BLaER1 treated with 17β-estradiol and CSF1 and Interleukin-3, amounts not matched to agents 10 nM and 100 nM (cell line): Measurements from ENCODE around the gene TK2.
"Not testable (repeated sequence)": the region's sequence is repeated elsewhere in the genome, so short reads cannot be mapped to it uniquely, and the experiment has no call there.

Experiments
- H3K27ac ChIP-seq, 11 experiments: shearing (Covaris generic); formaldehyde crosslinking; 2 replicates each; pipeline ENCODE4 v1.8.1; 2022
- H3K27me3 ChIP-seq, 11 experiments: shearing (Covaris generic); formaldehyde crosslinking; 2 replicates each; pipeline ENCODE4 v1.8.1; 2022
- H3K36me3 ChIP-seq, 11 experiments: shearing (Covaris generic); formaldehyde crosslinking; 2 replicates each; pipeline ENCODE4 v1.8.1; 2022
- H3K4me1 ChIP-seq, 10 experiments: shearing (Covaris generic); formaldehyde crosslinking; 2 replicates each; pipeline ENCODE4 v1.8.1; 2022
- H3K4me2 ChIP-seq, 11 experiments: shearing (Covaris generic); formaldehyde crosslinking; 2 replicates each; pipeline ENCODE4 v1.8.1; 2022
- H3K4me3 ChIP-seq, 10 experiments: shearing (Covaris generic); formaldehyde crosslinking; 2 replicates each; pipeline ENCODE4 v1.8.1; 2022
- H3K9ac ChIP-seq, 11 experiments: shearing (Covaris generic); formaldehyde crosslinking; 2 replicates each; pipeline ENCODE4 v1.8.1; 2022
- H3K9me3 ChIP-seq, 11 experiments: shearing (Covaris generic); formaldehyde crosslinking; replicated peaks in 1 of 11; 2 replicates each; pipeline ENCODE4 v1.8.1; 2022
- H4K20me1 ChIP-seq, 11 experiments: shearing (Covaris generic); formaldehyde crosslinking; 2 replicates each; pipeline ENCODE4 v1.8.1; 2022
- Cebpa-rat ChIP-seq, 11 experiments: shearing (Covaris generic); IDR thresholded peaks; 2 replicates each; pipeline ENCODE4 v1.8.1; 2022

The TK2 gene

GRCh38 chr16:66517586-66518263 is 32.2 kb downstream of the TK2 start:
- H3K36me3 ChIP-seq = peaks cover 0 to 11% (median 0%) of the 10 kb centered on the region in 11 experiments; a peak in 2 of 22 replicates
- peak overlapping the region; percentile 27 to 72 (median 56); a peak in 17 of 20 replicates for H3K4me3 ChIP-seq
- H3K4me1 ChIP-seq = peaks cover 78 to 97% (median 91%) of the 10 kb centered on the region in 10 experiments
- peak overlapping the region; percentile 87 to 99 (median 97) for H3K4me2 ChIP-seq
- no peak for TF ChIP-seq Cebpa-rat (IDR thresholded peaks at IDR 0.05)
- H3K27me3 ChIP-seq = no peaks in the 10 kb centered on the region
- H3K9ac ChIP-seq = peak overlapping the region; percentile 87 to 98 (median 95)
- no peaks in the 10 kb centered on the region for H3K9me3 ChIP-seq
- H4K20me1 ChIP-seq = no peaks in the 10 kb centered on the region
- peak overlapping the region; percentile 92 to 100 (median 99) for H3K27ac ChIP-seq

- peaks cover 0 to 18% (median 0%) of the 10 kb centered on the region in 11 experiments; a peak in 2 of 22 replicates for H3K36me3 ChIP-seq
- H3K9me3 ChIP-seq = no peaks in the 10 kb centered on the region
- peak overlapping the region; percentile 87 to 98 (median 95) for H3K9ac ChIP-seq
- peak overlapping the region; percentile 92 to 100 (median 99) for H3K27ac ChIP-seq
- H3K4me3 ChIP-seq = peak overlapping the region; percentile 27 to 72 (median 56); a peak in 18 of 20 replicates
- TF ChIP-seq Cebpa-rat (IDR thresholded peaks at IDR 0.05) = peak in 3 of 11 experiments; percentile 9 to 30 (median 23); a peak in 1 of 22 replicates
- H3K4me2 ChIP-seq = peak overlapping the region; percentile 87 to 99 (median 97)
- H4K20me1 ChIP-seq = no peaks in the 10 kb centered on the region
- H3K27me3 ChIP-seq = no peaks in the 10 kb centered on the region
- H3K4me1 ChIP-seq = peaks cover 78 to 97% (median 91%) of the 10 kb centered on the region in 10 experiments
These were observed 32.9 kb downstream of the TK2 start for GRCh38 chr16:66516808-66517585.

- no peaks in the 10 kb centered on the region for H3K27me3 ChIP-seq
- peak overlapping the region; percentile 68 to 98 (median 94) for H3K4me2 ChIP-seq
- peak overlapping the region in 7 of 10 experiments; percentile 27 to 49 (median 35); a peak in 8 of 20 replicates for H3K4me3 ChIP-seq
- H3K4me1 ChIP-seq = peaks cover 78 to 97% (median 91%) of the 10 kb centered on the region in 10 experiments
- no peak for TF ChIP-seq Cebpa-rat (IDR thresholded peaks at IDR 0.05)
- no peaks in the 10 kb centered on the region for H3K9me3 ChIP-seq
- H4K20me1 ChIP-seq = no peaks in the 10 kb centered on the region
- peak overlapping the region; percentile 70 to 100 (median 99) for H3K27ac ChIP-seq
- H3K9ac ChIP-seq = peak overlapping the region; percentile 65 to 98 (median 95)
- H3K36me3 ChIP-seq = peaks cover 0 to 21% (median 0%) of the 10 kb centered on the region in 11 experiments; a peak in 7 of 22 replicates
These were observed 33.5 kb downstream of the TK2 start for GRCh38 chr16:66516509-66516807.

- no peak for TF ChIP-seq Cebpa-rat (IDR thresholded peaks at IDR 0.05)
- H3K27ac ChIP-seq = peak overlapping the region; percentile 70 to 100 (median 99)
- H3K27me3 ChIP-seq = no peaks in the 10 kb centered on the region
- H4K20me1 ChIP-seq = no peaks in the 10 kb centered on the region
- peak overlapping the region; percentile 72 to 98 (median 95) for H3K9ac ChIP-seq
- H3K9me3 ChIP-seq = no peaks in the 10 kb centered on the region
- peaks cover 0 to 27% (median 0%) of the 10 kb centered on the region in 11 experiments; a peak in 8 of 22 replicates for H3K36me3 ChIP-seq
- peak overlapping the region; percentile 68 to 98 (median 94) for H3K4me2 ChIP-seq
- peak overlapping the region in 7 of 10 experiments; percentile 27 to 49 (median 35); a peak in 8 of 20 replicates for H3K4me3 ChIP-seq
- peaks cover 77 to 97% (median 90%) of the 10 kb centered on the region in 10 experiments for H3K4me1 ChIP-seq
These were observed 34.1 kb downstream of the TK2 start for GRCh38 chr16:66515596-66516508.

GRCh38 chr16:66514980-66515595 is 34.8 kb downstream of the TK2 start:
- Histone ChIP-seq H3K27ac (peak overlapping the region; percentile 68 to 100 (median 99)), H3K36me3 (peaks cover 0 to 33% (median 0%) of the 10 kb centered on the region in 11 experiments; a peak in 9 of 22 replicates), H3K4me2 (peak overlapping the region; percentile 68 to 98 (median 94)), H3K4me1 (peaks cover 71 to 95% (median 86%) of the 10 kb centered on the region in 10 experiments), H3K9ac (peak overlapping the region; percentile 72 to 98 (median 95))
- H3K4me3 ChIP-seq, H3K27me3 ChIP-seq, H4K20me1 ChIP-seq, H3K9me3 ChIP-seq: not testable (repeated sequence)

- peaks cover 0 to 40% (median 0%) of the 10 kb centered on the region in 11 experiments; a peak in 9 of 22 replicates for H3K36me3 ChIP-seq
- H3K4me2 ChIP-seq = peak overlapping the region in 2 of 11 experiments; percentile 77 to 97; a peak in 3 of 22 replicates
- H3K9me3 ChIP-seq, H3K27me3 ChIP-seq, H3K4me3 ChIP-seq, H4K20me1 ChIP-seq, H3K9ac ChIP-seq: not testable (repeated sequence)
- peak overlapping the region in 4 of 11 experiments; percentile 96 to 100 (median 100); a peak in 4 of 22 replicates for H3K27ac ChIP-seq
- H3K4me1 ChIP-seq = peaks cover 64 to 92% (median 81%) of the 10 kb centered on the region in 10 experiments
These were observed 35.5 kb downstream of the TK2 start for GRCh38 chr16:66514391-66514790.

- H3K9ac ChIP-seq = peak overlapping the region in 9 of 11 experiments; percentile 5 to 49 (median 29); a peak in 10 of 22 replicates
- no peaks in the 10 kb centered on the region for H3K9me3 ChIP-seq
- H3K27me3 ChIP-seq = no peaks in the 10 kb centered on the region
- peaks cover 0 to 43% (median 0%) of the 10 kb centered on the region in 11 experiments; a peak in 9 of 22 replicates for H3K36me3 ChIP-seq
- peak overlapping the region in 10 of 11 experiments; percentile 18 to 100 (median 46); a peak in 19 of 22 replicates for H3K27ac ChIP-seq
- H3K4me3 ChIP-seq = no peak overlapping the region
- H3K4me2 ChIP-seq = peak overlapping the region in 10 of 11 experiments; percentile 7 to 83 (median 68); a peak in 19 of 22 replicates
- no peaks in the 10 kb centered on the region for H4K20me1 ChIP-seq
- no peak for TF ChIP-seq Cebpa-rat (IDR thresholded peaks at IDR 0.05)
- peaks cover 61 to 90% (median 78%) of the 10 kb centered on the region in 10 experiments for H3K4me1 ChIP-seq
These were observed 36.7 kb downstream of the TK2 start for GRCh38 chr16:66513111-66513723.
